ENCODE measurements around the gene RBM4. TPM values are rescaled to one million over a fixed set of nuclear protein-coding genes. Genes with fewer than 3 reads are reported as not detected.
A peak's percentile ranks its signal among the peaks of the same experiment; 100 is the strongest.

Gene RBM4
- total and polyA plus RNA-seq, 2 of the 13 experiments (the other 11 are each of a cell fraction or from before 2014, with no cell fraction given), result 126 to 136 TPM

GRCh38 chr11:66592457-66593302 lies 45.8 kb upstream of the RBM4 start, which contains the start of the genes CCDC87 and CCS (continued):
- no peak for TF ChIP-seq CBX2 (IDR thresholded peaks at IDR 0.05; ENCODE audit: low read depth, low read length)
- no peak for TF ChIP-seq CBX2 (CRISPR knock-in tag; IDR thresholded peaks at IDR 0.05; ENCODE audit: low read depth)
- peak; percentile 36; the same call in 1 of the 2 replicates for TF ChIP-seq ZNF552 (CRISPR knock-in tag; IDR thresholded peaks at IDR 0.05; ENCODE audit: borderline replicate concordance)
- TF ChIP-seq NCOR1 (IDR thresholded peaks at IDR 0.05; ENCODE audit: borderline replicate concordance, low read length), result peak; percentile 32; the same call in 1 of the 2 replicates
- peak; percentile 13; the same call in 1 of the 2 replicates for TF ChIP-seq ZNF557 (CRISPR knock-in tag; IDR thresholded peaks at IDR 0.05)
- TF ChIP-seq ZZZ3 (CRISPR knock-in tag; IDR thresholded peaks at IDR 0.05; ENCODE audit: borderline replicate concordance), result peak; percentile 78
- TF ChIP-seq DR1 (CRISPR knock-in tag; IDR thresholded peaks at IDR 0.05), result peak; percentile 72
- TF ChIP-seq ZNF275 (CRISPR knock-in tag; IDR thresholded peaks at IDR 0.05; ENCODE audit: borderline replicate concordance), result no peak
- peak; percentile 17 for TF ChIP-seq ZNF781 (CRISPR knock-in tag; IDR thresholded peaks at IDR 0.05; ENCODE audit: borderline replicate concordance, not compliant biosample characterization)
- TF ChIP-seq FOXC1 (CRISPR knock-in tag; IDR thresholded peaks at IDR 0.05; ENCODE audit: borderline replicate concordance), result peak; percentile 87; the same call in 1 of the 2 replicates
- no peak for TF ChIP-seq ZFP36 (IDR thresholded peaks at IDR 0.05; ENCODE audit: borderline replicate concordance, low read depth, low read length, partially characterized antibody)
- peak; percentile 98 for TF ChIP-seq ZNF446 (CRISPR knock-in tag; IDR thresholded peaks at IDR 0.05)
- peak; percentile 92 for TF ChIP-seq PHF8 (CRISPR knock-in tag; IDR thresholded peaks at IDR 0.05)
- peak; percentile 42; the same call in 1 of the 2 replicates for TF ChIP-seq ZNF510 (CRISPR knock-in tag; IDR thresholded peaks at IDR 0.05; ENCODE audit: low read depth)
- 0 out of 2 replicates have a peak, but pooled peaks have one; percentile 30 for TF ChIP-seq ZFP41 (CRISPR knock-in tag; IDR thresholded peaks at IDR 0.05; ENCODE audit: borderline replicate concordance)
- TF ChIP-seq SP4 (CRISPR knock-in tag; IDR thresholded peaks at IDR 0.05), result no peak; the same call in 1 of the 2 replicates
- peak; percentile 72; the same call in 1 of the 2 replicates for TF ChIP-seq ZNF891 (CRISPR knock-in tag; IDR thresholded peaks at IDR 0.05)
- no peak for TF ChIP-seq JDP2 (CRISPR knock-in tag; IDR thresholded peaks at IDR 0.05; ENCODE audit: borderline replicate concordance)
- 0 out of 2 replicates have a peak, but pooled peaks have one; percentile 82 for TF ChIP-seq ZNF33B (CRISPR knock-in tag; IDR thresholded peaks at IDR 0.05)
- no peak for TF ChIP-seq CENPX (CRISPR knock-in tag; IDR thresholded peaks at IDR 0.05)
- 0 out of 2 replicates have a peak, but pooled peaks have one; percentile 40 for TF ChIP-seq ZNF674 (CRISPR knock-in tag; IDR thresholded peaks at IDR 0.05; ENCODE audit: low read depth)
- peak; percentile 16; the same call in 1 of the 2 replicates for TF ChIP-seq POGZ (CRISPR knock-in tag; IDR thresholded peaks at IDR 0.05)
- no peak for TF ChIP-seq EHMT2 (IDR thresholded peaks at IDR 0.05; ENCODE audit: borderline replicate concordance, low read depth, low read length)
- peak; percentile 34; the same call in 1 of the 2 replicates for TF ChIP-seq SP140L (CRISPR knock-in tag; IDR thresholded peaks at IDR 0.05; ENCODE audit: borderline replicate concordance)
- TF ChIP-seq ZNF782 (CRISPR knock-in tag; IDR thresholded peaks at IDR 0.05; ENCODE audit: borderline replicate concordance), result peak; percentile 31
- peak; percentile 64 for TF ChIP-seq MED1 (CRISPR knock-in tag; IDR thresholded peaks at IDR 0.05)
- peak; percentile 73; the same call in 1 of the 2 replicates for TF ChIP-seq EED (CRISPR knock-in tag; IDR thresholded peaks at IDR 0.05)
- TF ChIP-seq ZBTB42 (CRISPR knock-in tag; IDR thresholded peaks at IDR 0.05), result 0 out of 2 replicates have a peak, but pooled peaks have one; percentile 23

Data from HepG2 (cell line).